NK-92 (cell line): ENCODE results near the gene MED13L.
"Not testable (repeated sequence)": the region's sequence is repeated elsewhere in the genome, so short reads cannot be mapped to it uniquely, and the experiment has no call there.

ENCODE experiments used
- DNase-seq: peaks from one replicate; lab custom pipeline; 2025; ENCODE audit not compliant: unreplicated experiment; lab: John Stamatoyannopoulos, UW

MED13L gene

DNA sequence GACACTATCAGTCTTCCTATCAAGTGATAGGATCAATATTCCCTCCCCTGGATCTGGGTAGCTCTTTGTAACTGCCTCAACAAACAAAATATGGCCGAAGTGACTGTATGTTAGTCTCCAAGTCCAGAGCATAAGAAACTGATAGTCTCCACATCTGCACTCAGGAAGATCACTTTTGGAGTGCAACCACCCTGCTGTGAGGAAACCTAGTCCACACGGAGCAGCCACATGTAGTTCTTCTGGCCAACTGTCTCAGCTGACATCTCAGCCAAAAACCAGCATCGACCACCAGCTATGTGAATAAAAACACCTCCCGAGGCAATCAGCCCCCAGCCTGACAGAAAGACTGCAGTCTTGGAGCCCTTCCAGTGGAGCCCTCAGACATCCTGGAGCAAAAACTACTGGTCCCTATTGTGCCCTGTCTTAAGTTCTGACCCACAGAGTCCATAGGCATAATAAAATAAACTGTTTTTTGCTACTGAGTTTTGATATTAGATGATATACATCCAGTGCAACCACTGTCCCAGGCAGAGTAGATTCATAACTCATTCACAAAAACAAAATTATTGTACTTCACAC is 143.8 kb downstream of the MED13L start:
- no peak for DNase-seq

DNA sequence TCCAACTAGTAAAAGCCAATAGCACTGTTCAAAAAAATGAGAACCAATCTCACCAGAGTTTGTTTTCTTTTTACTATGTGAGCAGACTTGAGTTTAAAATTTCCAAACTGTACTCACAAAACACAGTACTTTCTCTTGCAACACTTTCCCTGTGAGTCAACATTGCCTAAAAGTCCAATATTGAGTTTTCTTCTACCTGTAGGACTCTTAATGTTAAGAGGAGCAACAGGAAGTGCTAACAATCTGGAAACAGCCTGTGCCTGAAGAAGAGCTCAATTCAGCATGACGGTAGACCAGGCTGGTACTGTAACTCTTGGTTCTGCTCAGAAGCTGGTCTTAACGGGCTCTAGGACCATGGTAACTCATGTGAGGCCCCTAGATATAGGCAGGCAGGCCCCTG is 144.3 kb downstream of the MED13L start:
- DNase-seq: no peak

DNA sequence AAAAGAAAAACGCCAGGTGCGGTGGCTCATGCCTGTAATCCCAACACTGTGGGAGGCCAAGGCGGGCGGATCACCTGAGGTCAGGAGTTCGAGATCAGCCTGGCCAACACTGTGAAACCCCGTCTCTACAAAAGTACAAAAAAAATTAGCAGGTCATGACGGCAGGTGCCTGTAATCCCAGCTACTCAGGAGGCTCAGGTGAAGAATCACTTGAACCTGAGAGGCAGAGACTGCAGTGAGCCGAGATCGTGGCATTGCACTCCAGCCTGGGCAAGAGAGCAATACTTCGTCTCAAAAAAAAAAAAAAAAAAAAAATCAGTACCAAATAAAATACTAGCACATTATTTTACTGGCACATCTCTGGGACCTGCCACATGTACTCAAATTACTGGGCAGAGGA is 145.5 kb downstream of the MED13L start:
- DNase-seq: not testable (repeated sequence)

DNA sequence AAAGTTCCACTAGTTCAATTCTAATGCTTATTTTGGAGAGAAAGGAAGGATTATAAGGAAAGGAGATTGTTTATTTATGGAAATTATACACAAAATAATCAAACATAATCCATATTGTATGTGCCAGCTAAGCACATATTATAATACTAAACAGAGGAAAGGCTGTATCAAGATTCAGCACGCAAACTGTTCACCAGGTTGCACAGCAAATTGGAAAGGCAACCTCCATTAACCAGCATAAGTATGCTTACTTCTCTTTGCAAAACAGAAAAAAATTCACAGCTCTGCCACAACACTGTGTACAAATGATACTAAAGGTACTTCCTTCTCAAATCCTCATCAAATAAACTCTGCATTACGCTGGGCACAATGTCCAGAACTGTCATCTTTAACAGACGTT is 146.3 kb downstream of the MED13L start:
- no peak for DNase-seq

DNA sequence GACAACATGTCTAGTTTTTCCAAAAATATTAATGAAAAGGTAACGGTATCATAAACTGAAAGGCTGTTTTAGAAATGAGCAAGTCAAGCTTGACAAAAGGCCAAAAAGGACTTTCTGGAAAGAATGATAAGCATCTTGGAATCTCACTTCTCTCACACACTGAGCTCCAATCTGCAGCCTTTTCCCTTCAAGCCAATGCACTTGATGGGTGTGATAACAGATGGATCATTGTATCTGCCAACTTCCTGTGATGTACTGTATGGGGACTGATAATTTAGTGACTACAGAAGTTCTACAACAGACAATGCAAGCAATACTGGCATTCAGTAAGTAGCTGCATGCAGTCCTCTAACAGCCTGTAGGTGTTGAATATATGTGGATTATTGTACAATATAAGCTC is 147.1 kb downstream of the MED13L start:
- DNase-seq: no peak

DNA sequence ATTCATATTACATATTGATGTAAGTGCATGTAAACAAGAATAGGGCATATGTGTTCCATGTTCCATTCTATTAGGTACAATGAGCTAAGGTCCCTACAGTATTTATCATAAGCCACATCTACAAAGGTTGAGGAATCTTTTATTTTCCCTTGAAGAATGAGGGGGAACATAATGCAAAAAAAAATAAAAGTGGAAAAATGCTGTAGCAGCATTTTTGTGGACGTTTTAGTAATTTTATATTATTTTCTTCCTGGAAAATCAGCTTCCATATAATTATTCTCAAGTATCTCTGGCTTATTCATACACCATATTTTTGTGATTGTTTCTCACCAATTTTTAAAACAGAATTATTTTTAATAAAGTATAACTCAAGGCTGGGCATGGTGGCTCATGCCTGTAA is 148.7 kb downstream of the MED13L start:
- no peak for DNase-seq

DNA sequence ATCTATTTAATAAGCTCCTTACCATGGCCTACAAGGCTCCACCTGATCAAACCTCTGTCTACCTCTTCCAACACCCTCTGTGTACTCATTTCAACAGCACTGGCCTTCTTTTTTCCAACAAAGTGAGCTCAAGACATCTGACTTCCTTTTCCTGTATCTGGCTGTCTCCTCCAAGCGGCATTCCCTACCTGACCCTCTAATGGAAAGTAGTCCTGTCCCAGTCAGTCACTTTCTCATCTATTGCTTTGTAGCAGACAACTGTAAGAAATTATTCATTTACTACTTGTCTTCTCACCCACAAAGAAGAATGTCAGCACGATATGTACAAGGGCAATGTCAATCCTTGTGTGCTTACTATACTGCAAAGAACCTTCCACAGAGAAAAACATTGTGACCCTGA is 149.6 kb downstream of the MED13L start:
- DNase-seq: no peak

DNA sequence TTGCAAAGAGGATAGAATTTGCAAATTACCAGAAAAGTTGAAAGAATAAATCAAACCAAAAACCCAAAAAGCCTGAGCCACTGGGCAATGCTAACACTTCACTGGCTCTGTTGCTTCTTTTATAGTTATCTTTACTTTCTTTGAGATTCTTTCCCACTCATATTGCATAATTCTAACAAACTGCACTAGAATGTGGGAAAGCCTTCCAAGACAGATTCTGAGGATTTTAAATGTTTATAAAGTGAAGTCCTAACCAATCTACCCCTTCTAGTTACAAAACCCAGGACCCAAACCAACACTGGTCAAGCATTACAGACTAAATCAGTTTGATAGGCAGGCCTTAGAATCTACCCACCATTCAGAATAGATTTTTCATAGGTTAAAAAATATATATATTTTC is 150.9 kb downstream of the MED13L start:
- no peak for DNase-seq

DNA sequence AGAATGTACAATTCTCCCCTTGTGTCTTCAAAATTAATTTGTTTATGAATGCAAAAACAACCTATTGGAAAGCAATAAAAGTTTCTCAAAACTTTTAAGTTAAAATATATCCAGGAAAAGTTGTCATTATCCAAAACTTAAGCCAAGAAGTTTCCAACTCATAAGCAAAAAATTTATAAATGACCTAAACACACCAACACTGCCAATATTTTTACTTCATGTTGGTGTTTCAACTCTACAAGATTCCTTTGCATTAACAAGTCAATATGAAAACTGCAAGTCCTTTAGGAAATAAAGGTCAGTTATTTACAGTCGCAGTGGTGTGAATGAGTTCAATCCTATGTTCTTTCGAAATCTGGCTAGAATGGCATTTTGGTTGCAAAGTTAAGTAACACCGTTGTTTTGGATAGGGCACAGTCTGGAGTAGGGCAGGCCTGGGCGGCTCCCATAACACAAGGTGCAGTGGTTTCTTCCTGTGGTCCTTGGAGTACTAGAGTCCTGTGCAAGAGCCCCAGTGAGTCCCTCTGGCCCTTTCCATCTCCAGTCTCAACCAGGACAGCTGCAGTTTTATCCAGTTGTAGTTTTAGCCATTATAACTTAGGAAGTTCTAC is 151.4 kb downstream of the MED13L start:
- DNase-seq: no peak

DNA sequence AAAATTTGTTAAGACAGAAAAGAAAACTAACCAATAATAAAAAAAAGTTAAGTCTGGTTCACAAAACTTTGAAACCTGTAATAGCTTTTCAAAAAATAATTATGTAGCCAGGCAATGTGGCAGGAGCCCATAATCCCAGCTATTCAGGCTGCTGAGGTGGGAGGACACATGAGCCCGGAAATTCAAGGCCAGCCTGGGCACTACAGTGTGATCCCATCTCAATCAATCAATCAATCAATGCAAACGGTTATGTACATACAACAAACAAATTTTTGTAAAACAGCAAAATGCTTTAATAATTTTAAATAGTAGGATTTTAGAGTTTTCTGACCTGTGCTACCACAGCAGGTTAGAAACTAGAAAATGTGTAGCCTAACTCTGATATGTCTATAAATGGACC is 152.4 kb downstream of the MED13L start:
- no peak for DNase-seq

DNA sequence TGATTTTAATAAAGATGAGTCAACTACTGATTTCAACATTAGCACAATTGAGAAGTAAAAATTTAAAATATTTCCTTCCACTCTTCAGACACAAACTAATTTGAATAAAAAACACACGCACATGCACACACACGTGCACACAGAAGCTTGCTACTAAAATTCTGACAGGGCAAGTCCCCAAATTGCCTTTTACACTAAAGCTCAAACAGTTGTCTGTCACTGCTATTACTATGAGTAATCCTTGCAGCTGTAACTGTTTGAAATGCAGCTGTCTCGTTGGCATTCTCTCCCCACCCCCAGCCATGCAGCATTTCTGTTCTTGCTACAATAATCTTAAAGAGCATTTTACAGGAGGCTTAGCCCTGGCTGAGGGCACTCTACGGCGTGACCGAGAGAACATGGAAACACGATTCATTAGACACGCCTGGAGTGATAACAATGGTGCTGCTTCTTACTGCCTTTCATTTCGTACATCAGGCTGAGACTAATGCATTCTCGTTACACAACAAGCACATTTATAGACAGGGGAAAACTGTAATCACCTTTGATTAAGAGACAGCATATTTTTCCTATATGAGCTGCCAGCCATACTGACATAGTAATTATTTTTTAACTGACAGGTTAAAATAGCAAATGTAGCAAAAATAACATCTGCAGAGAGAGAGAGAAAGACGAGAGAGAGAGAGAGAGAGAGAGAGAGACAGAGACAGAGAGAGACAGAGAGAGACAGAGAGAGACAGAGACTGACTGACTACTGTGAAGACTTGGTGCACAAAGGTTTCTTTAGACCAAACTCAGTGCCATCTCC is 153.8 kb downstream of the MED13L start:
- no peak for DNase-seq

DNA sequence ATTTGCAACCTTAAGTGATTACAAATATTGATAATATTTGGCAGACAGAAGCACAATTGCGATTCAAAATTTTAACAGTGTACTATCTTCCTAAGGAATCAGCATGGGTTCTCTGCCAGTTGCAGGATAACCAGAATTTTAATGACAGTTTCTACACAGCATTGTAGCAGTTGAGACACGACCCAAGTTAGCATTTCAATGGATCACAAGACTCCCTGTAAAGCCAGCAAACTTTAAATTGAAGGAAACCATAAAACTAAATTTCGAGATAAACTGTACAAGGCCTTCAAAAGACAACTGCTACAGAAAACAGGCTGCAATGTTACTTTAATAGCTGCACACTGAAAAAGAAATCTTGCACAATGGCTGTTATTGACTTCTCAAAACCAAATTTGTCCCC is 154.9 kb downstream of the MED13L start:
- no peak for DNase-seq

DNA sequence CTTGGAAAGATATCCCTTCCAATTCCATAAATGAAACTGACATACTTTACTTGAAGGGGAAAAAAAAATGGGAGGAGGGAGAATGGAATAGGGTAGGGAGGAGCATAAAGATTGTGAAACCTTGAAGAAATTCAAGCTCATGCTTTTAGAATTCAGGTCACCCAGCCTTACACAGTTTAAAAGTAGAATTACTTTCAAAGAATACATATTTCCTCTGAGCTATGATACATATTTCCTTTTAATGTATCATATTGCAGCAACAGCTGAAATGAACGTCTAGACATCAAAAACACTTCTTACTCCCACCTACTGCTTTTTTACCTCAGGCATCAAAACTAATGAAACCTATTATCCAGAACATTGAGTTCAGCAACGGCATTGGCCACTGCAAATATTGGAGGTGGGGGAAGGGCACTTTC is 156.0 kb downstream of the MED13L start:
- DNase-seq: no peak

DNA sequence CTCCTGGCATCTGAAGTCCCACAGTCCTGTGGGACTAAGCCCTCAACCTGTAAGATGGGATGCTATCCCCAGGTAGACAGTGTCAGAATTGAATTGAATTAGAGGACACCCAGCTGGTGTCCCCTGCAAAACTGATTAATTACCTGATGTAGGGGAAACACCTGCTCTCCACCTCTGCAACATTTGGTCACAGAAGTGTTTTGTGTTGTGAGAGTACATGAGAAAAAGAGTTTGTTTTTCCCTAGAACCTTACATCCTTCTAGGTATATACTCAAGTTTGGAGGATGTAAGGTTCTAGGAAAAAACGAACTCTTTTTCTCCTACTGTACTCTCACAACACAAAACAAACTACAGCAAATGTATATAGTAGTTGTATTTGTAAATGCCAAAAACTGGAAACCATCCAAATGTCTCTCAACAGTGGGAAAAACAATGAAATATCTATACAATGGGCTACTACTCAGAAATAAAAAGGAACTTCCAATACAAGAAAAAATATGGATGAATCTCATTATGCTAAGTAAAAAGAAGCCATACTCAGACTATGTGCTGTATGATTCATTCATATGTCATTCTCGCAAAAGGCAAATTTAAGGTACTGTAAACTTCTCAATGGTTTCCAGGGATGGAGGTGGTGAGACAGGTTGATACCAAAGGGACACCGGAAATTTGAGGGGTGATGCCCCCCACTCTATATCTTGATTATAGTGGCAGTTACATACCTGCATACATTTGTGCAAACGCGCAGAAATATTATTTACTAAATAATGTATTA is 160.7 kb downstream of the MED13L start:
- no peak for DNase-seq

DNA sequence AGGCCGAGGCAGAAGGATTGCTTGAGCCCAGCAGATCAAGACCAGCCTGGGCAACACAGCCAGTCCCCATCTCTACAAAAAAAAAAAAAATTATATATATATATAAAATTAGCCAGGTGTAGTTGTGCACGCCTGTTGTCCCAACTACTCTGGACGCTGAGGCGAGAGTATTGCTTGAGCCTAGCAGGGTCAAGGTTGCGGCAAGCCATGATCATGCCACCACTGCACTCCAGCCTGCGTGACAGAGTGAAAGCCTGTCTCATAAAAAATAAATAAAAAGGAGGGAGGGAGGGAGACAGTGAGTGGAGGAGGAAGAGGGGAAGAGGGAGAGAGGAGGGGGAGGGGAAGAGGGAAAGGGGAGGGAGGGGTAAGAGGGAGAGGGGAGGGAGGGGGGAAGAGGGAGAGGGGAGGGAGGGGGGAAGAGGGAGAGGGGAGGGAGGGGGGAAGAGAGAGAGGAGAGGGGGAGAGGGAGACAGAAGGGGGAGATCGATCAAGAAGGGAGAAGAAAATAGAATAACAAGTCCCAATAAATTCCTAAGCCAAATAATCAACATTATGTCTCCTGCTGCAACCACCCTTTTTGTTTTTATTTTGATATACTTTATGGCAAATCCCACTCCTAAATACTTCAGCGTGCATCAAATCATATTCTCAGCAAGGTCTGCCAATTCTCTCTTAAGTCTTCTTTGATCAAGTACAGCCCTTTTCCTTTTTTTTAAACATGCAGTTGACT is 163.9 kb downstream of the MED13L start:
- DNase-seq: no peak

DNA sequence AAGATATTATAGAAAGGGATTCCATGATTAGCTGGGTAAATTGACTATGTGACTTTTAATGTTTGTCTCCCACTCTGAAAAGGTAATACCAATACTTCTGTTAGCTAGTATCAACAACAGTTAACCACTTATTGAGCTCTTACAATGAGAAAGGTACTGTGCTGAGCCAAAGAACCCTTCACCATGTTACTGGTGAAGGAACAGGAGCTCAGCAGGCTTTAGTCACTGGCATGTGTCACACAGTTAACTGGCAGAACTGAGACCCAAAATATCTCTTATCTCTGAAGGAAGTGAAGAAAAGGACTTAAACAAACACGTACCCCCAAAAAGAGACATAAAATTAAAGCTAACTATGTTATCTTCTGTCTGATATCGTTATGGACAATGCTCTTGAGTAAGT is 170.6 kb downstream of the MED13L start:
- no peak for DNase-seq

DNA sequence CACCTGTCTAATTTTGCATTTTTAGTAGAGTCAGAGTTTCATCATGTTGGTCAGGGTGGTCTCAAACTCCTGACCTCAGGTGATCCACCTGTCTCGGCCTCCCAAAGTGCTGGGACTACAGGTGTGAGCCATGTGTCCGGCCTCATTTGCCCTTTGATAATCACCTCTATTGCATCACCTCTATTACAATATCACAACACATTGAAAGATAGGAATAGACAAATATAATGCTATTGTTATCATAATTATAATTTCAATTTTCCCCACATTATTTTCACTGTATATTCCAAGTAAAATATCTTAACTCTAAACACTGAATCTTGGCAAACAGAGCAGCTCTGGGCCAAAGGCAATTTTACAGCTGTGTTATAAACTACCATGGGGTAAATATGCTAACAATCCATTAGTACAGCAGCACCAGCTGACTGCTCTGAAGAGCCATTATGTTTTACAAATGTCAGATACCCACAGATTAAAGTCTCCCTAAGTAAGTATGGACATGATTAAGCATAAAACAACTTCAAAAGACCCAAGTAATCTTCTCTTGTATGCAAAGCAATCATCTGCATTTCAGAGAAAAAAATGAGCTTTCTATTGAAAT is 173.2 kb downstream of the MED13L start:
- no peak for DNase-seq

DNA sequence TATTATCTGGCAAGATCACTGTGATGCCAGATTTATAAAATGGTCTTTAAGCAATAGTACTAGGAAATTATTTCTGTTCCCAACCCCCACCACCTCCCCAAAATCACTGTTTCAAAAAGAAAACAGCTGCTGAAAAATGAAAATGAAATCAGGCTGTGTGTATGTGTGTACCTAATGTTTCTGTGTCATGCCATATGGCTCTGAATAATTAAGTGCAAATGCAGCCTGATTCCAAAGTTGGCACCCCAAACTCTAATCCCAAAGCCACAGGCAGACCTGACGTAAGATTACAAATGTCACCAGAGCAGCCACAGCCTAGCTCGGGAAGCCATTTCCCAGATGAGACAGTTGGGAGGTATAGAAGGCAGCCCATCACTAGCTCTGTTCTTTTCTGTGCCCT is 175.5 kb downstream of the MED13L start:
- DNase-seq: no peak

DNA sequence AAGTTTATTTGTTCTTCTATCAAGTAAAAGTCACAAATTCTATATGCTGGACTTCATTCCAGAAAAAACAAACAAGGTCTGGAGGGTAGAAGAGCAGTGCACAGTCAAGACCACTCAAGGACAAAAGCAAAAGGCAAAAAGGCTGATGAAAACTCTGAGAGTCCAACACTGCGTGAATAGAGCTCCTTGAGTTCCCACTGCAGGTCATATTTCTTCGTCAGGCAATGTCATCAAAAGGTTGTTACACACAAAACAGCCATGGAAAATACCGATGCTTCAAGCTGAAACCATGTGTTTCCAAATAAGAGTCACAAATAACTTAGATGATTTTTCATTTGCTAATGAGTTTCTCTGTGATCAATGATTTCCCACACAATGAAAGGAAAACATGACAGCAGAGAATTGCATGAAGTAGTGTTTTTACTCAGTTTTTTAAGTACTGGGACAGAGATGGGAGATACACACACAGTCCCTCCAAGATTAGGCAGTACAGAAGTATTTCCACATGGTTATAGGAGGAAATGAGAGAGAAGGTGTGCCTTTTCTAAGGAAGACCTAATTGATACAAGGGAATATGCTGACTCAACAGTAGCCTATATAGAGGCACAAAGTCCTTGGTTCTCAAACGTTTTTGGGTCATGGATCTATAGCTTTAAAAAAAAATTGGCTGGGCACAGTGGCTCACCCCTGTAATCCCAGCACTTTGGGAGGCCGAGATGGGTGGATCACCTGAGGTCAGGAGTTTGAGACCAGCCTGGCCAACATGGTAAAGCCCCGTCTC is 177.7 kb downstream of the MED13L start:
- DNase-seq: no peak

DNA sequence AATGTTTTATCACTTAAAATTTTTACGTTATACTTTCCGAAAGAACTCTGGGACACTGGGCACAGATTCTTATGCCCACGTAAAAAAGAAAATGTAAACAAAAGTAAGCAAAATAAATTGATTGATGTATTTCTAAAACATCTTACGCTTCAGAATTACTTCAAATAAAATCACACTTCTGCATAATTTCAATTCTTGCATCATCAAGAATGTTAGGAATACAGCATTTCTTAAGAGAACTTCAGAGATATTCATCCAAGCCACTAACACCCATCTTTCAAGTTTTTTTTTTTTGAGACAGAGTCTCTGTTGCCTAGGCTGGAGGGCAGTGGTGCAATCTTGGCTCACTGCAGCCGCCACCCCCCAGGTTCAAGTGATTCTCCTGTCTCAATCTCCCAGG is 180.6 kb downstream of the MED13L start:
- DNase-seq: no peak
